Nephron progenitor cell (in vitro differentiated cells): ENCODE measurements around the gene BCAR1.
"Not testable (repeated sequence)": the region's sequence is repeated elsewhere in the genome, so short reads cannot be mapped to it uniquely, and the experiment has no call there.

Experiments used
- DNase-seq: peaks from one replicate; pipeline ENCODE4 v3.0.0; 2021
- H3K27ac Mint-ChIP-seq: 2 replicates; pipeline ENCODE4 v1.8.0; 2021; ENCODE audit warnings: mild to moderate bottlenecking, moderate library complexity, mixed read lengths
- H3K27me3 Mint-ChIP-seq: 2 replicates; pipeline ENCODE4 v1.8.0; 2021; ENCODE audit warnings: mild to moderate bottlenecking, low read depth, mixed read lengths; ENCODE audit not compliant: poor library complexity
- H3K36me3 Mint-ChIP-seq: 2 replicates; pipeline ENCODE4 v1.8.0; 2021; ENCODE audit warnings: low read depth, mixed read lengths
- H3K4me1 Mint-ChIP-seq: 2 replicates; pipeline ENCODE4 v1.8.0; 2021; ENCODE audit warnings: mixed read lengths
- H3K4me3 Mint-ChIP-seq: 2 replicates; pipeline ENCODE4 v1.8.0; 2021; ENCODE audit warnings: mild to moderate bottlenecking, moderate library complexity, mixed read lengths
- H3K9me3 Mint-ChIP-seq: 2 replicates; pipeline ENCODE4 v1.8.0; 2021; ENCODE audit warnings: mild to moderate bottlenecking, moderate library complexity, mixed read lengths
- CTCF ChIP-seq: fragments of 200-600 bp; sonication (generic); IDR thresholded peaks from 2 replicates; pipeline ENCODE4 v1.5.0; 2021; ENCODE audit warnings: antibody characterized with exemption

BCAR1 gene

DNA sequence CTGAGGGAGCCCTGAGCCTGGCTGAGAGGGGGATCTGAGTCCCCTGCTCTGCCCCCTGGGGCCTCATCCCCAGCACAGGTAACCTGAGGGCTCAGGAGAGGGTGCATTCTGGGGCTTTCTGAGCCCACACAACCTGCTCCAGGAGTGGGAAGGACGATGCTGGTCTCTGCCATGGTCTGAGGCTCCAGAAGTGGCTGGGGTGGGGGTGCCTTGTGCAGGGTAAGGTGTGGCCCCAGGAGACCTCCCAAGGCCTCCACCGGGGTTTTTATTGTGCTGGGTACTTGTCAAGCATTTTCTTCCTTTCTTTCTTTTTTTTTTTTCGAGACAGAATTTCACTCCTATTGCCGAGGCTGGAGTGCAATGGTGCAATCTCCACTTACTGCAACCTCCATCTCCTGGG lies 32.3 kb downstream of the BCAR1 start:
- H3K4me1 Mint-ChIP-seq = peaks cover 11% of the 10 kb centered on the region
- no peak for DNase-seq
- no peak for TF ChIP-seq CTCF
- H3K27me3 Mint-ChIP-seq = no peaks in the 10 kb centered on the region
- no peaks in the 10 kb centered on the region for H3K9me3 Mint-ChIP-seq
- no peak overlapping the region for H3K27ac Mint-ChIP-seq
- no peak overlapping the region for H3K4me3 Mint-ChIP-seq
- H3K36me3 Mint-ChIP-seq = no peaks in the 10 kb centered on the region

- H3K27ac Mint-ChIP-seq = no peak within 1 kb of the TSS
- peaks cover 10% of the 10 kb centered on the region for H3K4me1 Mint-ChIP-seq
- H3K4me3 Mint-ChIP-seq = no peak within 1 kb of the TSS
- H3K9me3 Mint-ChIP-seq = no peaks in the 10 kb centered on the region
- no peaks in the 10 kb centered on the region for H3K36me3 Mint-ChIP-seq
- TF ChIP-seq CTCF = no peak
- no peaks in the 10 kb centered on the region for H3K27me3 Mint-ChIP-seq
- no peak for DNase-seq
Measured at GRCh38 chr16:75218256-75219076, 33.0 kb downstream of the BCAR1 start, which contains the start of gene CTRB1. TSS of gene CTRB1 (plus strand) at chr16:75218988. CDS start at chr16:75219008, 20 bp downstream.

GRCh38 chr16:75217389-75217851 lies 34.0 kb downstream of the BCAR1 start:
- H3K4me1 Mint-ChIP-seq = peaks cover 11% of the 10 kb centered on the region
- no peak for TF ChIP-seq CTCF
- no peaks in the 10 kb centered on the region for H3K27me3 Mint-ChIP-seq
- H3K9me3 Mint-ChIP-seq = no peaks in the 10 kb centered on the region
- no peak overlapping the region for H3K4me3 Mint-ChIP-seq
- H3K36me3 Mint-ChIP-seq = no peaks in the 10 kb centered on the region
- no peak overlapping the region for H3K27ac Mint-ChIP-seq
- DNase-seq = no peak

DNA sequence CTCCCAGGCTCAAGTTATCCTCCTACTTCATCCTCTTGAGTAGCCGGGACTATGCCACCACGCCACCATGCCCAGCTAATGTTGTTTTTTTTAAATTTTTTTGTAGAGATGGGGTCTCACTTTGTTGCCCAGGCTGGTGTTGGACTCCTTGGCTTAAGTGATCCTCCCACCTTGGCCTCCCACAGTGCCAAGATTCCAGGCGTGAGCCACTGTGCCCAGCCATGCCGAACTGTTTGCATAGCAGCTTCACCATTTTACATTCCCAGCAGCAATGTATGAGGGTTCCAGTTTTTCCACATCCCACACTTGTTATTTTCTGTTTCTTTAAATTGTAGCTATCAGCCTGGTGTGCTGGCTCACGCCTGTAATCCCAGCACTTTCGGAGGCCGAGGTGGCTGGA lies 34.8 kb downstream of the BCAR1 start:
- Mint-ChIP-seq H3K27me3 (no peaks in the 10 kb centered on the region), H3K4me3 (no peak overlapping the region)
- TF ChIP-seq CTCF = no peak

DNA sequence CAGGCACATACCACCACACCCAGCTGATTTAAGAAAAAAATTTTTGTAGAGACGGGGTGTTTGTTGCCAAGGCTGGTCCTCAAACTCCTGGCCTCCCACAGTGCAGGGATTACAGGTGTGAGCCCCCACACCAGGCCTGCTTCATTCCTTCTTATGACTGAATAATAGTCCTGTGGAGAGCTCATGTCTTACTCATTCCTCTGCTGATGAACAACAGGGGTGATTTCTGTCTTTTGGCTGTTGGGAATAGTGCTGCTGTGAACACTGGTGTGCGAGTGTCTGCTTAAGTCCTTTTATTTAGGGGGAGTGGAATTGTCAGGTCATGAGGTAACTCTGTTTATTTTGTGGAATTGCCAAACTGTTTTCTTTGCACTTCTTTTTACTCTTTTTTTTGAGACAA lies 35.3 kb downstream of the BCAR1 start:
- DNase-seq = no peak
- Mint-ChIP-seq H3K4me1 (peaks cover 10% of the 10 kb centered on the region), H3K27me3 (no peaks in the 10 kb centered on the region), H3K36me3 (no peaks in the 10 kb centered on the region), H3K27ac (no peak overlapping the region), H3K4me3 (no peak overlapping the region), H3K9me3 (no peaks in the 10 kb centered on the region)
- no peak for TF ChIP-seq CTCF

More for the DNA sequence above, 34.8 kb downstream of the BCAR1 start:
- Mint-ChIP-seq H3K27ac (no peak overlapping the region), H3K9me3 (no peaks in the 10 kb centered on the region), H3K36me3 (no peaks in the 10 kb centered on the region), H3K4me1 (peaks cover 10% of the 10 kb centered on the region)
- no peak for DNase-seq

DNA sequence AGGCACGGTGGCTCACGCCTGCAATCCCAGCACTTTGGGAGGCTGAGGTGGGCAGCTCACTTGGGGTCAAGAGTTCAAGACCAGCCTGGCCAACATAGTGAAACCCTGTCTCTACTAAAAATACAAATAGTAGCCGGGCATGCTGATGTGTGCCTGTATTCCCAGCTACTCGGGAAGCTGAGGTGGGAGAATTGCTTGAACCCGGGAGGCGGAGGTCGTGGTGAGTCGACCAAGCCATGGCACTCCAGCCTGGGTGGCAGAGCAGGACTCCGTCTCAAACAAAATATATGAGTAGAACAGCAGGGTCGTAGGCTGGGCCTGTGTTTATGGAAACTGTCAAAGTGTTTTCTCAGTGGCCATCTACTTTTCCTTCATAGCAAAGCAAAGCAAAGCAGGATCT lies 40.1 kb downstream of the BCAR1 start:
- H3K27ac Mint-ChIP-seq, H3K27me3 Mint-ChIP-seq, H3K4me1 Mint-ChIP-seq, H3K36me3 Mint-ChIP-seq, H3K9me3 Mint-ChIP-seq, DNase-seq, H3K4me3 Mint-ChIP-seq: not testable (repeated sequence)
